Right kidney (tissue), 1 donor: Measurements from ENCODE around the gene GORASP2.

Experiments used
- DNase-seq: peaks from one replicate; pipeline ENCODE4 v3.0.0-alpha.2; 2016

The GORASP2 gene

DNA sequence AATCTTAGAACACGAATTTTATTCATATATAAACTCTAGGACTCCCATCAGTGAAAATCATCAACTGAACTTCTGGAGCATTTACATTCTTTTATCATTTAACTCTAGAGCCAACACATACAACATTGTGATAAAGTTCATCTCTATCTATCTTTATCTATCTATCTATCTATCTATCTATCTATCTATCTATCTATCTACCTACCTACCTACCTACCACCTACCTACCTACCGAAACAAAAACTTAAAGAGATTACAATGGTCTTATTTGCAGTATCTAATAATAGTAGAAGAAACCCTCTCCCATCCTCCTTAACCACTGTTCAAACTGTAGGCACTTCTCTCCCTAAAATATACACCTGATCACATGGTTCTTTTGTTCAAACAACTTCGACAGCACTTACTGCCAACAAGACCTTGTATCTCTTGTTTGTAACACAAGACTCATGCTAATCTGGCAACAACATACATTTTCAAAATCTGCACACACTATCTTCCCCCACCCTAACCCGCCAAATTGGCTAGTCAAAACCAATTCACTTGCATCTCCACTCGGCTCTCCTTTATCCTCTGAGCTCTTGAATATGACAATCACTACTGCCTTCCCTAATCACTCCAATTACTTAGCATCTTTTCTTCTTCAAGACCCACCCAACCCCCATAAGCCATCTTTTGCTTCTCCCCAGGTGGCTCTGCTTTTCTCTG lies 69.0 kb downstream of the GORASP2 start:
- no peak for DNase-seq

DNA sequence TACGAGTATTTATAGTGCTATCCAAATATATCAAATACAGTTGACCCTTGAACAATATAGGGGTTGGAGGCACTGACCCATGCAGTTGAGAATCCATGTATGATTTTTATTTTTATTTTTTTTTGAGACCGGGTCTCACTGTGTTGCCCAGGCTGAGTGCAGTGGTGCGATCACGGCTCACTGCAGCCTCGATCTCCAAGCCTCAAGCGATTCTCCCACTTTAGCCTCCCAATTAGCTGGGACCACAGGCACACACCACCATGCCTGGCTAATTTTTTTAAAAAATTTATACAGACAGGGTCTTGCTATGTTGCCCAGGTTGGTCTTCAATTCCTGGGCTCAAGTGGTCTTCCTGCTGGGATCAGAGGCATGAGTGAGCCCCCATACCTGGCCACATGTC lies 70.6 kb downstream of the GORASP2 start:
- no peak for DNase-seq

GRCh38 chr2:171004363-171004762 lies 75.3 kb downstream of the GORASP2 start:
- DNase-seq = no peak

DNA sequence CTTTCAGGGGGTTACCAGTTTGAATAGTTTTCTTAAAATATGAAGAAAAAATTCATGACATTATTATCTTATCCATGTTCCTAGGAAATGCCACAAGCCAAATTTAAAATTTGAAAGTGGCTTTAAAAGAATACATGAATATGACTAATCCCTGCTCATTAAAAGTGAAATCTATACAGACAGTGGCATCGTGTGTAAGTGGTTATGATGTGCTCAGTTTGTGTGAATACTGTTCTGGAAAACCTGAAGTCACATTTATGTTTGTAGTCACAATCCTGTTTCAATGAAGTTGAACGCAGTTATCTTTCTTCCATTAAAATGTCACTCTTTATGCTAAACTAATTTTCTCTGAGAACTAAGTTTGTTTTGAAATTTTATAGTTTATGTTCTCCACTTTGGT lies 75.8 kb downstream of the GORASP2 start:
- no peak for DNase-seq

- no peak for DNase-seq
These were observed 79.6 kb downstream of the GORASP2 start for GRCh38 chr2:171008550-171009205.

DNA sequence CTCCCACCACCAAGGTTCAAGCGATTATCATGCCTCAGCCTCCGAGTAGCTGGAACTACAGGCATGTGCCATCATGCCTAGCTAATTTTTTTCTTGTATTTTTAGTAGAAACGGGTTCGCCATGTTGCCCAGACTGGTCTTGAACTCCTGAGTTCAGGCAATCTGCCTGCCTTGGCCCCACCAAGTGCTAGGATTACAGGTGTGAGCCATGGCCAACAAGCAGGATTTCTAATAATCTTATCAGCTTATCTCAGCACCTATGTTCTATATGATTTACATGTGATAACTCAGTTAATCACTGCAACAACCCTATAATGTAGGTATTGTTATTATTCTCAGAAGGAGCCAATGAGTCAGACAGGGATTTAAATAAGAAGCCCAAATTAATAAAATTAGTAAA lies 80.3 kb downstream of the GORASP2 start:
- no peak for DNase-seq

DNA sequence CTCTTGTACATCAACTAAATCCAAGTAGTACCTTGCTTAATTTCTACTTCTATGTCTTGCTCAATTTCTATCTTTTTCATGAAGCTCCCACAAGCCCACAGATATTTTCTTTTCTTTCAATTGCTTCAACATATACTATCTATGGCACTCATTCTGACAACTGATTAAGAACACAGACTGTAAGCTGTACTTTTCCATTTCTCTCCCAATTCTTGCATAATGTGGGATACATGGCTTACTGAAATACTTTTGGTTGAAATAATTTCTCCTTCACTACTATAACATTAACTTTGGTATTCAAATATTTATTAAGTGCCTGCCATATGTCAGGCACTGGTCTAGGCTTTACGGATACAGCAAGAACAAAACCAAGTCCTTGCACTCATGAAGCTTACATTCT lies 84.8 kb downstream of the GORASP2 start:
- no peak for DNase-seq

GRCh38 chr2:171016125-171016524 lies 87.1 kb downstream of the GORASP2 start:
- DNase-seq = no peak
